SK-N-SH treated with all-trans-retinoic acid at 6 μM for 48 hours (cell line): ENCODE data around the gene PLEKHG4B.

Source experiments
- ARNTL ChIP-seq: fragments of 450-650 bp; formaldehyde crosslinking; IDR thresholded peaks from 2 replicates; pipeline ENCODE4 v1.5.0; 2020; ENCODE audit warnings: low read depth, mild to moderate bottlenecking, moderate library complexity, borderline replicate concordance
- GLIS3 ChIP-seq: fragments of 250-450 bp; sonication (Bioruptor Pico); IDR thresholded peaks from 2 replicates; pipeline ENCODE4 v1.5.0; 2020; ENCODE audit warnings: mild to moderate bottlenecking, moderate library complexity
- PATZ1 ChIP-seq: fragments of 250-450 bp; sonication (Bioruptor Pico); IDR thresholded peaks from 2 replicates; pipeline ENCODE4 v1.8.0; 2020; ENCODE audit warnings: mild to moderate bottlenecking, moderate library complexity, borderline replicate concordance
- SNAI2 ChIP-seq: fragments of 250-450 bp; sonication (Bioruptor Pico); IDR thresholded peaks from 2 replicates; pipeline ENCODE4 v1.5.0; 2020; ENCODE audit warnings: mild to moderate bottlenecking, moderate library complexity
- TCF4 ChIP-seq: fragments of 250-450 bp; sonication (Bioruptor Pico); IDR thresholded peaks from 2 replicates; pipeline ENCODE4 v1.8.0; 2021; ENCODE audit warnings: mild to moderate bottlenecking, moderate library complexity, borderline replicate concordance
- TOX ChIP-seq: fragments of 250-450 bp; sonication (Bioruptor Pico); IDR thresholded peaks from 2 replicates; pipeline ENCODE4 v1.8.0; 2021; ENCODE audit warnings: mild to moderate bottlenecking, moderate library complexity, borderline replicate concordance
- ZFP3 ChIP-seq: fragments of 250-450 bp; sonication (Bioruptor Pico); IDR thresholded peaks from 2 replicates; pipeline ENCODE4 v1.5.0; 2020; ENCODE audit warnings: mild to moderate bottlenecking, moderate library complexity
- ZFP30 ChIP-seq: fragments of 450-650 bp; formaldehyde crosslinking; IDR thresholded peaks from 2 replicates; pipeline ENCODE4 v1.5.0; 2022; ENCODE audit warnings: mild to moderate bottlenecking, moderate library complexity
- TF ChIP-seq, protein P1 (sequence below): fragments of 250-450 bp; sonication (Bioruptor Pico); IDR thresholded peaks from 2 replicates; pipeline ENCODE4 v1.5.0; 2020; ENCODE audit warnings: mild to moderate bottlenecking, moderate library complexity

DNA sequence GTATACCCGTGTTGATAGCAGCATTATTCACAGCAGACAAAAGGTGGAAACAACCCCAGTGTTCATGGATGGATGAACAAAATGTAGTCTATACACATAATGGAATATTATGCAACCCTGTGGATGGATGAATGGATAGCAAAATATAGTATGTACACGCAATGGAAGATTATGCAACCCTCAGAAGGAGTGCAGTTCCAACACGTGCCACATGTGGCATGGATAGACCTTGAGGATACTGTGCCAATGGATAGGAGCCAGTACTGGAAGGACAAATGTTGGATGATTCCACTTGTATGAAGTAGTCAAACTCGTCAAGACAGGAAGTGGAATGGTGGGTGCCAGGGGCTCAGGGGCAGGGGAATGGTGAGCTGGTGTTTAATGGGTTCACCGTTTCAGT, 44.9 kb downstream of the PLEKHG4B start:
- no peak for TF ChIP-seq ZFP30 (CRISPR knock-in tag)
- no peak for TF ChIP-seq TCF4 (CRISPR knock-in tag)
- TF ChIP-seq TOX = no peak
- no peak for TF ChIP-seq PATZ1 (CRISPR knock-in tag)
- no peak for TF ChIP-seq GLIS3 (CRISPR knock-in tag)
- no peak for TF ChIP-seq SNAI2
- TF ChIP-seq, protein P1, sequence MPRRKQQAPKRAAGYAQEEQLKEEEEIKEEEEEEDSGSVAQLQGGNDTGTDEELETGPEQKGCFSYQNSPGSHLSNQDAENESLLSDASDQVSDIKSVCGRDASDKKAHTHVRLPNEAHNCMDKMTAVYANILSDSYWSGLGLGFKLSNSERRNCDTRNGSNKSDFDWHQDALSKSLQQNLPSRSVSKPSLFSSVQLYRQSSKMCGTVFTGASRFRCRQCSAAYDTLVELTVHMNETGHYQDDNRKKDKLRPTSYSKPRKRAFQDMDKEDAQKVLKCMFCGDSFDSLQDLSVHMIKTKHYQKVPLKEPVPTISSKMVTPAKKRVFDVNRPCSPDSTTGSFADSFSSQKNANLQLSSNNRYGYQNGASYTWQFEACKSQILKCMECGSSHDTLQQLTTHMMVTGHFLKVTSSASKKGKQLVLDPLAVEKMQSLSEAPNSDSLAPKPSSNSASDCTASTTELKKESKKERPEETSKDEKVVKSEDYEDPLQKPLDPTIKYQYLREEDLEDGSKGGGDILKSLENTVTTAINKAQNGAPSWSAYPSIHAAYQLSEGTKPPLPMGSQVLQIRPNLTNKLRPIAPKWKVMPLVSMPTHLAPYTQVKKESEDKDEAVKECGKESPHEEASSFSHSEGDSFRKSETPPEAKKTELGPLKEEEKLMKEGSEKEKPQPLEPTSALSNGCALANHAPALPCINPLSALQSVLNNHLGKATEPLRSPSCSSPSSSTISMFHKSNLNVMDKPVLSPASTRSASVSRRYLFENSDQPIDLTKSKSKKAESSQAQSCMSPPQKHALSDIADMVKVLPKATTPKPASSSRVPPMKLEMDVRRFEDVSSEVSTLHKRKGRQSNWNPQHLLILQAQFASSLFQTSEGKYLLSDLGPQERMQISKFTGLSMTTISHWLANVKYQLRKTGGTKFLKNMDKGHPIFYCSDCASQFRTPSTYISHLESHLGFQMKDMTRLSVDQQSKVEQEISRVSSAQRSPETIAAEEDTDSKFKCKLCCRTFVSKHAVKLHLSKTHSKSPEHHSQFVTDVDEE (CRISPR knock-in tag) = no peak
- TF ChIP-seq ZFP3 (CRISPR knock-in tag) = no peak
- no peak for TF ChIP-seq ARNTL (CRISPR knock-in tag)
